Measurements from ENCODE around the gene MYO18A.

DNA sequence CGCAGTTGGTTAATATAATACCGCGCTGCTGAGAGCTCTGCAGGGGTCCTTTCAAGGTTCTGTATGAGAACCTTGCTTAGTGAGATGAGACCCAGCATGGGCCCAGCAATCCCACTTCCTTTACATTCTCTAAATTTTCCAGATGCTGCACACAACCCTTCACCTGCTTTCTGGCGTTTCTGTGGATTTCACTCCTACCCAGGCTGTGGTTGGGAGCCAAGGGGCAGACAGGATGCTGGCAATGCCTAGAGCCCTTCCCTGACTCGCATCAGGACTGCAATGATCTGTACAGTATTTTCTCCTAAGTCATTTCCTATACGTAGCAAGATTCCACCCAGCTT is 147.4 kb downstream of the MYO18A start:
- no peak for TF ChIP-seq EZH2 (IDR thresholded peaks at IDR 0.05)
- TF ChIP-seq, protein P1, sequence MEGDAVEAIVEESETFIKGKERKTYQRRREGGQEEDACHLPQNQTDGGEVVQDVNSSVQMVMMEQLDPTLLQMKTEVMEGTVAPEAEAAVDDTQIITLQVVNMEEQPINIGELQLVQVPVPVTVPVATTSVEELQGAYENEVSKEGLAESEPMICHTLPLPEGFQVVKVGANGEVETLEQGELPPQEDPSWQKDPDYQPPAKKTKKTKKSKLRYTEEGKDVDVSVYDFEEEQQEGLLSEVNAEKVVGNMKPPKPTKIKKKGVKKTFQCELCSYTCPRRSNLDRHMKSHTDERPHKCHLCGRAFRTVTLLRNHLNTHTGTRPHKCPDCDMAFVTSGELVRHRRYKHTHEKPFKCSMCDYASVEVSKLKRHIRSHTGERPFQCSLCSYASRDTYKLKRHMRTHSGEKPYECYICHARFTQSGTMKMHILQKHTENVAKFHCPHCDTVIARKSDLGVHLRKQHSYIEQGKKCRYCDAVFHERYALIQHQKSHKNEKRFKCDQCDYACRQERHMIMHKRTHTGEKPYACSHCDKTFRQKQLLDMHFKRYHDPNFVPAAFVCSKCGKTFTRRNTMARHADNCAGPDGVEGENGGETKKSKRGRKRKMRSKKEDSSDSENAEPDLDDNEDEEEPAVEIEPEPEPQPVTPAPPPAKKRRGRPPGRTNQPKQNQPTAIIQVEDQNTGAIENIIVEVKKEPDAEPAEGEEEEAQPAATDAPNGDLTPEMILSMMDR (IDR thresholded peaks at IDR 0.05): no peak
- no peak for TF ChIP-seq EZH2phosphoT487 (IDR thresholded peaks at IDR 0.05)
